HEK293 (cell line): Measurements from ENCODE around the gene DCAF10.

Experiments used
- CTCF ChIA-PET: fragments of 350-600 bp; formaldehyde crosslinking; extraction: SDS; loops from one replicate; lab custom pipeline; 2021; ENCODE audit warnings: antibody characterized with exemption; lab: Yijun Ruan, JAX
- POLR2A ChIA-PET: fragments of 300-600 bp; formaldehyde crosslinking; extraction: SDS; loops from one replicate; lab custom pipeline; 2020; ENCODE audit warnings: antibody characterized with exemption, inconsistent platforms; lab: Yijun Ruan, JAX
- H3K27ac ChIP-seq: fragments of 200-500 bp; sonication (Bioruptor generic); 2 replicates; pipeline ENCODE4 v1.5.1; 2014; ENCODE audit warnings: low read depth, low read length, control low read depth, inconsistent platforms; ENCODE audit errors: extremely low read depth
- H3K36me3 ChIP-seq, 2 experiments: fragments of 200-500 bp in 1 of 2; sonication (Bioruptor generic) in 1 of 2; 1 replicate in 1 of 2; 2 replicates in 1 of 2; pipeline ENCODE4 v1.5.1; 2014 to 2017; ENCODE audit warnings: inconsistent platforms in 2 of 2, low read length in 2 of 2; ENCODE audit not compliant: control insufficient read depth in 2 of 2, insufficient read depth in 1 of 2
- H3K4me1 ChIP-seq: fragments of 200-500 bp; sonication (Bioruptor generic); 2 replicates; pipeline ENCODE4 v1.5.1; 2014; ENCODE audit warnings: mild to moderate bottlenecking, low read length, inconsistent platforms; ENCODE audit not compliant: control insufficient read depth, insufficient read depth
- H3K4me3 ChIP-seq: 2 replicates; pipeline ENCODE4 v1.5.1; 2011; ENCODE audit warnings: low read depth, mild to moderate bottlenecking, control low read depth, low read length, moderate library complexity
- H3K9me3 ChIP-seq: fragments of 200-500 bp; sonication (Bioruptor generic); 2 replicates; pipeline ENCODE4 v1.5.1; 2014; ENCODE audit warnings: low read depth, low read length, inconsistent platforms; ENCODE audit not compliant: control insufficient read depth, insufficient read depth
- ELK4 ChIP-seq: IDR thresholded peaks from 2 replicates; pipeline ENCODE4 v1.6.1; 2011; ENCODE audit warnings: mild to moderate bottlenecking, low read depth, low read length, borderline replicate concordance
- GLI2 ChIP-seq: fragments of 450-650 bp; formaldehyde crosslinking; IDR thresholded peaks from 2 replicates; pipeline ENCODE4; 2017; ENCODE audit warnings: missing biosample characterization, missing genetic modification characterization, low read depth, borderline replicate concordance
- KLF7 ChIP-seq: fragments of 450-650 bp; formaldehyde crosslinking; IDR thresholded peaks from 2 replicates; pipeline ENCODE4 v1.5.1; 2016; ENCODE audit warnings: missing biosample characterization, missing genetic modification characterization, borderline replicate concordance
- SP2 ChIP-seq: fragments of 450-650 bp; formaldehyde crosslinking; IDR thresholded peaks from 2 replicates; pipeline ENCODE4 v1.5.1; 2016; ENCODE audit warnings: missing biosample characterization, missing genetic modification characterization
- ZBTB49 ChIP-seq: fragments of 450-650 bp; formaldehyde crosslinking; IDR thresholded peaks from 2 replicates; pipeline ENCODE4 v1.5.1; 2016; ENCODE audit warnings: missing biosample characterization, missing genetic modification characterization, low read depth
- ZEB2 ChIP-seq: fragments of 450-650 bp; formaldehyde crosslinking; IDR thresholded peaks from 2 replicates; pipeline ENCODE4 v1.5.1; 2016; ENCODE audit warnings: missing biosample characterization, missing genetic modification characterization
- ZFP41 ChIP-seq: fragments of 450-650 bp; formaldehyde crosslinking; IDR thresholded peaks from 2 replicates; pipeline ENCODE4 v1.5.1; 2016; ENCODE audit warnings: missing biosample characterization, missing genetic modification characterization, borderline replicate concordance
- ZNF121 ChIP-seq: fragments of 450-650 bp; formaldehyde crosslinking; IDR thresholded peaks from 2 replicates; pipeline ENCODE4 v1.5.1; 2016; ENCODE audit warnings: missing biosample characterization, missing genetic modification characterization
- ZNF16 ChIP-seq: fragments of 450-650 bp; formaldehyde crosslinking; IDR thresholded peaks from 2 replicates; pipeline ENCODE4 v1.5.1; 2016; ENCODE audit warnings: low read depth, missing biosample characterization, missing genetic modification characterization
- ZNF169 ChIP-seq: fragments of 450-650 bp; formaldehyde crosslinking; IDR thresholded peaks from 2 replicates; pipeline ENCODE4 v1.5.1; 2016; ENCODE audit warnings: missing biosample characterization, missing genetic modification characterization
- ZNF24 ChIP-seq: fragments of 450-650 bp; formaldehyde crosslinking; IDR thresholded peaks from 2 replicates; pipeline ENCODE4 v1.5.1; 2016; ENCODE audit warnings: missing biosample characterization, missing genetic modification characterization
- ZNF302 ChIP-seq: fragments of 450-650 bp; formaldehyde crosslinking; IDR thresholded peaks from 2 replicates; pipeline ENCODE4 v1.5.1; 2016; ENCODE audit warnings: missing biosample characterization, missing genetic modification characterization, low read depth
- ZNF521 ChIP-seq: fragments of 450-650 bp; formaldehyde crosslinking; IDR thresholded peaks from 2 replicates; pipeline ENCODE4 v1.5.1; 2017; ENCODE audit warnings: missing biosample characterization, mild to moderate bottlenecking, missing genetic modification characterization
- ZNF639 ChIP-seq: fragments of 450-650 bp; formaldehyde crosslinking; IDR thresholded peaks from 2 replicates; pipeline ENCODE4 v1.5.1; 2016; ENCODE audit warnings: missing biosample characterization, missing genetic modification characterization
- ZNF707 ChIP-seq: fragments of 450-650 bp; formaldehyde crosslinking; IDR thresholded peaks from 2 replicates; pipeline ENCODE4 v1.5.1; 2016; ENCODE audit warnings: missing biosample characterization, missing genetic modification characterization
- ZNF792 ChIP-seq: fragments of 450-650 bp; formaldehyde crosslinking; IDR thresholded peaks from 2 replicates; pipeline ENCODE4 v1.5.1; 2016; ENCODE audit warnings: missing biosample characterization, missing genetic modification characterization
- ZSCAN16 ChIP-seq: fragments of 450-650 bp; formaldehyde crosslinking; IDR thresholded peaks from 2 replicates; pipeline ENCODE4 v1.5.1; 2016; ENCODE audit warnings: missing biosample characterization, missing genetic modification characterization
- ZSCAN18 ChIP-seq: fragments of 450-650 bp; formaldehyde crosslinking; IDR thresholded peaks from 2 replicates; pipeline ENCODE4 v1.5.1; 2016; ENCODE audit warnings: missing biosample characterization, missing genetic modification characterization
- TF ChIP-seq, protein P1 (sequence below): fragments of 450-650 bp; formaldehyde crosslinking; IDR thresholded peaks from 2 replicates; pipeline ENCODE4 v1.5.1; 2016; ENCODE audit warnings: missing biosample characterization, missing genetic modification characterization
- TF ChIP-seq, protein P2 (sequence below): fragments of 450-650 bp; formaldehyde crosslinking; IDR thresholded peaks from 2 replicates; pipeline ENCODE4 v1.5.1; 2016; ENCODE audit warnings: missing biosample characterization, missing genetic modification characterization

DCAF10 gene

GRCh38 chr9:37859043-37859442, 58.4 kb downstream of the DCAF10 start:
- POLR2A ChIA-PET, result no interaction called here
- no peak overlapping the region for H3K27ac ChIP-seq
- H3K4me1 ChIP-seq, result no peaks in the 10 kb centered on the region
- TF ChIP-seq KLF7 (tag by site-specific recombination), result no peak
- TF ChIP-seq ZNF169 (tag by site-specific recombination), result no peak
- TF ChIP-seq, protein P1, sequence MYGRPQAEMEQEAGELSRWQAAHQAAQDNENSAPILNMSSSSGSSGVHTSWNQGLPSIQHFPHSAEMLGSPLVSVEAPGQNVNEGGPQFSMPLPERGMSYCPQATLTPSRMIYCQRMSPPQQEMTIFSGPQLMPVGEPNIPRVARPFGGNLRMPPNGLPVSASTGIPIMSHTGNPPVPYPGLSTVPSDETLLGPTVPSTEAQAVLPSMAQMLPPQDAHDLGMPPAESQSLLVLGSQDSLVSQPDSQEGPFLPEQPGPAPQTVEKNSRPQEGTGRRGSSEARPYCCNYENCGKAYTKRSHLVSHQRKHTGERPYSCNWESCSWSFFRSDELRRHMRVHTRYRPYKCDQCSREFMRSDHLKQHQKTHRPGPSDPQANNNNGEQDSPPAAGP (tag by site-specific recombination), result no peak
- TF ChIP-seq ZNF792 (tag by site-specific recombination), result no peak
- TF ChIP-seq, protein P2, sequence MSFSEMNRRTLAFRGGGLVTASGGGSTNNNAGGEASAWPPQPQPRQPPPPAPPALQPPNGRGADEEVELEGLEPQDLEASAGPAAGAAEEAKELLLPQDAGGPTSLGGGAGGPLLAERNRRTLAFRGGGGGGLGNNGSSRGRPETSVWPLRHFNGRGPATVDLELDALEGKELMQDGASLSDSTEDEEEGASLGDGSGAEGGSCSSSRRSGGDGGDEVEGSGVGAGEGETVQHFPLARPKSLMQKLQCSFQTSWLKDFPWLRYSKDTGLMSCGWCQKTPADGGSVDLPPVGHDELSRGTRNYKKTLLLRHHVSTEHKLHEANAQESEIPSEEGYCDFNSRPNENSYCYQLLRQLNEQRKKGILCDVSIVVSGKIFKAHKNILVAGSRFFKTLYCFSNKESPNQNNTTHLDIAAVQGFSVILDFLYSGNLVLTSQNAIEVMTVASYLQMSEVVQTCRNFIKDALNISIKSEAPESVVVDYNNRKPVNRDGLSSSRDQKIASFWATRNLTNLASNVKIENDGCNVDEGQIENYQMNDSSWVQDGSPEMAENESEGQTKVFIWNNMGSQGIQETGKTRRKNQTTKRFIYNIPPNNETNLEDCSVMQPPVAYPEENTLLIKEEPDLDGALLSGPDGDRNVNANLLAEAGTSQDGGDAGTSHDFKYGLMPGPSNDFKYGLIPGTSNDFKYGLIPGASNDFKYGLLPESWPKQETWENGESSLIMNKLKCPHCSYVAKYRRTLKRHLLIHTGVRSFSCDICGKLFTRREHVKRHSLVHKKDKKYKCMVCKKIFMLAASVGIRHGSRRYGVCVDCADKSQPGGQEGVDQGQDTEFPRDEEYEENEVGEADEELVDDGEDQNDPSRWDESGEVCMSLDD (tag by site-specific recombination), result no peak
- no peak for TF ChIP-seq GLI2 (tag by site-specific recombination)
- no peak for TF ChIP-seq ZNF521
- TF ChIP-seq ZNF302 (tag by site-specific recombination), result no peak
- TF ChIP-seq ZNF639 (tag by site-specific recombination), result no peak
- no peak for TF ChIP-seq ZBTB49 (tag by site-specific recombination)
- no peak for TF ChIP-seq ZSCAN16
- no peak for TF ChIP-seq ZNF24 (tag by site-specific recombination)
- no peak for TF ChIP-seq ZEB2 (tag by site-specific recombination)
- TF ChIP-seq ZSCAN18 (tag by site-specific recombination), result no peak
- TF ChIP-seq SP2 (tag by site-specific recombination), result no peak
- no peak for TF ChIP-seq ZNF707 (tag by site-specific recombination)
- TF ChIP-seq ZFP41 (tag by site-specific recombination), result no peak
- TF ChIP-seq ELK4, result no peak
- TF ChIP-seq ZNF121 (tag by site-specific recombination), result no peak
- TF ChIP-seq ZNF16 (tag by site-specific recombination), result no peak
- TF ChIP-seq, all 188 proteins: peak for 0
- Histone ChIP-seq H3K9me3 (no peaks in the 10 kb centered on the region), H3K4me3 (no peak overlapping the region), H3K36me3 (peaks cover 10 to 56% of the 10 kb centered on the region in 2 experiments; a peak in 2 of 3 replicates)
- CTCF ChIA-PET, result interaction anchor here (0.7 to 2.0 kb wide), 3 partner anchors 20 to 446 kb away, joined by 3 to 8 read pairs (median 6); no protein-coding TSS in a partner anchor
